ENCODE data around the gene HOPX. TPM values are rescaled to one million over a fixed set of nuclear protein-coding genes. Genes with fewer than 3 reads are reported as not detected.

HOPX gene
- total and polyA plus RNA-seq, 2 of the 4 experiments (the other 2 are of a cell fraction), result 1.3 to 1.7 TPM

DNA sequence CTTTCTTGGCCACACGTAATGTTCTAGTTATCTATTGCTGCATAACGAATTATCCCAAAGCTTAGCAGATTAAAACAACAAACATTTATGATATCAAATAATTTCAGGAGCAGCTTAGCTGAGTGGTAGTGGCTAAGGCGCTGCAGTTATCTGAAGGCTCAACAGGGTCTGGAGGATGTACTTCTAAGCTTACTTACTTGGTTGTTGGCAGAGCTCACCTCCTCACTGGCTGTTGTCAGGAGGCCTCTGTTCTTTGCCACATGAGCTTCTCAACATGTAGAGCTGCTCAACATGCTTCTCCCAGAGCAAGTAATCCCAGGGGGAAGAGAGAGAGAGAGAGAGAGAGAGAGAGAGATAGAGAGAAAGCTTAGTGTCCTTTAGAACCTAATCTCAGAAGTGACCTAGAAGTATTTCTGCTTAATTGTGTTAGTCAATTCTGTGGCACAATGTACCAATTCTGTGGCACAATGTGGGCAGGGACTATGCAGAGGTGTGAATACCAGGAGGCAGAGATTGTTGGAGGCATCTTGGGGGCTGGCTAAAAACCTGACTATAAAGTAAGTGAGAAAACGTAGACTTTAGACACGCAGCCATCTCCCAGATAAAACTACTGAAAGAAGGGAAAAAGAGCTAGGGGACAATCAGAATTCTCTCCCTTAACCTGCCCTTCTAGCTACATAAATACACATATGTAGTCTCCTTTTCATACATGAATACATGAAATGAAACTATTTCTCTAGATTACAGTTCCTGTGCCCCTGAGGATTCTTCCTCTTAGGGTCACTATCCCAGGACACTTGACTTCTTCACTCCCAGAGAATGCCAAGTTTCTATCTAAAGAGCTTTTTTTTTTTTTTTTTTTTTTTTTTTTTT, 40.2 kb downstream of the HOPX start:
- Histone ChIP-seq H3K9ac (ENCODE audit: low read depth, low read length) (no peak overlapping the region; the same call in 1 of the 2 replicates), H4K91ac (ENCODE audit: insufficient read depth, low read depth, low read length) (peak overlapping the region; percentile 93), H3K4ac (ENCODE audit: low read depth, low read length) (peak overlapping the region; percentile 98), H3K4me3 (ENCODE audit: insufficient read depth, low read depth, low read length) (no peak overlapping the region), H3K27ac (ENCODE audit: insufficient read depth, low read length) (peak overlapping the region; percentile 61), H3K18ac (ENCODE audit: low read depth, low read length) (peak overlapping the region; percentile 93), H2BK5ac (ENCODE audit: low read depth, low read length, poor library complexity, severe bottlenecking) (peak overlapping the region; percentile 92), H2BK15ac (ENCODE audit: low read depth, low read length) (peak overlapping the region; percentile 98; the same call in 2 of the 3 replicates), H3K27me3 (ENCODE audit: control insufficient read depth, insufficient read depth, low read length) (no peaks in the 10 kb centered on the region), H3K79me1 (ENCODE audit: low read depth in 1 of 2, low read length in 2 of 2) (0 out of 4 replicates have a peak, but pooled peaks cover 0 to 5% of the 10 kb centered on the region in 2 experiments), H4K8ac (ENCODE audit: low read depth in 2 of 2, low read length in 2 of 2) (peak overlapping the region; percentile 83 to 95), H3K9me1 (ENCODE audit: insufficient read depth, low read length) (peaks cover 8% of the 10 kb centered on the region), H2AK5ac (ENCODE audit: low read depth, low read length) (peak overlapping the region; percentile 95), H2BK120ac (ENCODE audit: low read depth, low read length) (peak overlapping the region; percentile 99), H3K56ac (ENCODE audit: extremely low read depth, insufficient read depth, low read length) (peak overlapping the region; percentile 92), H2AFZ (replicated peaks; ENCODE audit: low read length, poor library complexity) (peak overlapping the region; percentile 73), H3K4me2 (ENCODE audit: low read depth, low read length) (peak overlapping the region; percentile 39; the same call in 1 of the 2 replicates), H3K9me3 (ENCODE audit: control insufficient read depth, insufficient read depth, low read length) (no peaks in the 10 kb centered on the region), H3K36me3 (ENCODE audit: control insufficient read depth, insufficient read depth, low read length) (no peaks in the 10 kb centered on the region), H3K23ac (ENCODE audit: low read depth, low read length) (peak overlapping the region; percentile 94), H2BK20ac (ENCODE audit: low read depth, low read length) (peak overlapping the region; percentile 100), H4K5ac (ENCODE audit: low read depth, low read length) (peak overlapping the region; percentile 73; the same call in 1 of the 2 replicates), H3K14ac (replicated peaks; ENCODE audit: low read depth, low read length) (peak overlapping the region; percentile 94), H4K20me1 (ENCODE audit: insufficient read depth, low read length) (peaks cover 4% of the 10 kb centered on the region; the same call in 1 of the 2 replicates), H2AK9ac (replicated peaks; ENCODE audit: low read depth, low read length, poor library complexity) (peak overlapping the region; percentile 84), H3K4me1 (ENCODE audit: control insufficient read depth, insufficient read depth, low read length) (peaks cover 14% of the 10 kb centered on the region)
- in situ Hi-C loops (cut with MboI; ENCODE audit: low sequenced_read_pairs) (no loop called here), dilution Hi-C loops (cut with HindIII; ENCODE audit: low sequenced_read_pairs, unreplicated experiment) (no loop called here), intact Hi-C loops (cut with micrococcal nuclease) (no loop called here)
- CTCF ChIA-PET, result interaction anchor here (0.6 to 1.9 kb wide), 4 partner anchors 18 to 191 kb away, joined by 3 to 6 read pairs (median 4); no protein-coding TSS in a partner anchor
- DNase-seq (no peak), ATAC-seq (ENCODE audit: low read depth) (no peak)
- no CpG with 5 or more reads among the region's 5 CpGs for WGBS, 2 experiments (ENCODE audit: extremely low coverage in 2 of 2, insufficient read length in 1 of 2)
- POLR2A ChIA-PET (ENCODE audit: unreplicated experiment), result no interaction called here
- BruUV-seq (replicated peaks), result no TSS peak
- TF ChIP-seq SMC3 (IDR thresholded peaks at IDR 0.05; ENCODE audit: low read depth, low read length), result no peak
- no peak for TF ChIP-seq RAD21 (IDR thresholded peaks at IDR 0.05; ENCODE audit: low read length)
- TF ChIP-seq NFE2L2 (IDR thresholded peaks at IDR 0.05; ENCODE audit: low read depth, low read length), result no peak
- no peak for TF ChIP-seq MXI1 (IDR thresholded peaks at IDR 0.05; ENCODE audit: borderline replicate concordance, low read depth, low read length)
- TF ChIP-seq MAZ (IDR thresholded peaks at IDR 0.05; ENCODE audit: borderline replicate concordance, low read depth, low read length), result no peak
- no peak for TF ChIP-seq BHLHE40 (IDR thresholded peaks at IDR 0.05; ENCODE audit: low read depth, low read length)
- no peak for TF ChIP-seq RCOR1 (IDR thresholded peaks at IDR 0.05; ENCODE audit: insufficient replicate concordance, low read length)
- TF ChIP-seq, protein P1, sequence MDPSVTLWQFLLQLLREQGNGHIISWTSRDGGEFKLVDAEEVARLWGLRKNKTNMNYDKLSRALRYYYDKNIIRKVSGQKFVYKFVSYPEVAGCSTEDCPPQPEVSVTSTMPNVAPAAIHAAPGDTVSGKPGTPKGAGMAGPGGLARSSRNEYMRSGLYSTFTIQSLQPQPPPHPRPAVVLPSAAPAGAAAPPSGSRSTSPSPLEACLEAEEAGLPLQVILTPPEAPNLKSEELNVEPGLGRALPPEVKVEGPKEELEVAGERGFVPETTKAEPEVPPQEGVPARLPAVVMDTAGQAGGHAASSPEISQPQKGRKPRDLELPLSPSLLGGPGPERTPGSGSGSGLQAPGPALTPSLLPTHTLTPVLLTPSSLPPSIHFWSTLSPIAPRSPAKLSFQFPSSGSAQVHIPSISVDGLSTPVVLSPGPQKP (IDR thresholded peaks at IDR 0.05; ENCODE audit: borderline replicate concordance, low read depth, low read length), result no peak
- TF ChIP-seq, protein P2, sequence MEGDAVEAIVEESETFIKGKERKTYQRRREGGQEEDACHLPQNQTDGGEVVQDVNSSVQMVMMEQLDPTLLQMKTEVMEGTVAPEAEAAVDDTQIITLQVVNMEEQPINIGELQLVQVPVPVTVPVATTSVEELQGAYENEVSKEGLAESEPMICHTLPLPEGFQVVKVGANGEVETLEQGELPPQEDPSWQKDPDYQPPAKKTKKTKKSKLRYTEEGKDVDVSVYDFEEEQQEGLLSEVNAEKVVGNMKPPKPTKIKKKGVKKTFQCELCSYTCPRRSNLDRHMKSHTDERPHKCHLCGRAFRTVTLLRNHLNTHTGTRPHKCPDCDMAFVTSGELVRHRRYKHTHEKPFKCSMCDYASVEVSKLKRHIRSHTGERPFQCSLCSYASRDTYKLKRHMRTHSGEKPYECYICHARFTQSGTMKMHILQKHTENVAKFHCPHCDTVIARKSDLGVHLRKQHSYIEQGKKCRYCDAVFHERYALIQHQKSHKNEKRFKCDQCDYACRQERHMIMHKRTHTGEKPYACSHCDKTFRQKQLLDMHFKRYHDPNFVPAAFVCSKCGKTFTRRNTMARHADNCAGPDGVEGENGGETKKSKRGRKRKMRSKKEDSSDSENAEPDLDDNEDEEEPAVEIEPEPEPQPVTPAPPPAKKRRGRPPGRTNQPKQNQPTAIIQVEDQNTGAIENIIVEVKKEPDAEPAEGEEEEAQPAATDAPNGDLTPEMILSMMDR (conservative IDR thresholded peaks at IDR 0.05; ENCODE audit: low read depth, low read length), result no peak
- TF ChIP-seq CHD1 (IDR thresholded peaks at IDR 0.05; ENCODE audit: low read depth, low read length), result no peak
- no peak for TF ChIP-seq RFX5 (IDR thresholded peaks at IDR 0.05; ENCODE audit: low read depth, low read length)
- no peak for TF ChIP-seq MAFK (IDR thresholded peaks at IDR 0.05; ENCODE audit: low read depth, low read length)
- no peak for TF ChIP-seq FOS (IDR thresholded peaks at IDR 0.05; ENCODE audit: low read depth, low read length)
